GM12891 (cell line): ENCODE data around the gene FARS2.

ENCODE experiments used
- PAX5 ChIP-seq: IDR thresholded peaks from 2 replicates; pipeline ENCODE4 v1.6.1; 2011; ENCODE audit warnings: low read length, moderate library complexity, mild to moderate bottlenecking; ENCODE audit not compliant: insufficient read depth, severe bottlenecking
- POLR2A ChIP-seq: IDR thresholded peaks from 2 replicates; pipeline ENCODE4 v1.6.1; 2011; ENCODE audit warnings: low read depth, low read length, control low read depth
- POLR2AphosphoS5 ChIP-seq: IDR thresholded peaks from 2 replicates; pipeline ENCODE4 v1.6.1; 2011; ENCODE audit warnings: low read depth, low read length, control low read depth
- POU2F2 ChIP-seq: IDR thresholded peaks from 2 replicates; pipeline ENCODE4 v1.6.1; 2011; ENCODE audit warnings: low read depth, mild to moderate bottlenecking, control low read depth, low read length, moderate library complexity
- SPI1 ChIP-seq: IDR thresholded peaks from 2 replicates; pipeline ENCODE4 v1.6.1; 2011; ENCODE audit warnings: low read depth, low read length, control low read depth
- TAF1 ChIP-seq: IDR thresholded peaks from 2 replicates; pipeline ENCODE4 v1.6.1; 2011; ENCODE audit warnings: low read depth, low read length, control low read depth

DNA sequence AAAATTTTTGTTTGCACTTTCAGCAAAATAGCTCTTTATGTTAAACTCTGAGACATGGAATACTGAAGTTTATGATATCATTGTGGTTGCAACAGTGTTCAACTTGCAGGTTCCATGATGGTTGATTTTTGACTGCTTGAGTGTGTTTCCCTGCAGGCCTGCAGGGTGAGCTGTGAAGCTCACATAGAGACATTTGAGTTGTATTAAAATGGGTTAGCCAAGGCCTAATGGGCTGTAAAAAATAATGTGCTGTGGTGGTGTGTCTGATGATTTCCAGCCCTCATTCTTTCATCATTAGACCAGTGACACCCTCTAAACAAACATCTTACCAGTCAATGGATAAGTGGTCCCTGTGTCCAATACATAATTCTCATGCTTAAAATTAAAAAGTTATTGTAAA, 321.4 kb downstream of the FARS2 start:
- TF ChIP-seq POLR2A, result no peak
- TF ChIP-seq POLR2AphosphoS5, result no peak
- TF ChIP-seq TAF1, result no peak
- no peak for TF ChIP-seq SPI1
- no peak for TF ChIP-seq POU2F2
- no peak for TF ChIP-seq PAX5
